ENCODE data around the gene PLCB1. TPM values are rescaled to one million over a fixed set of nuclear protein-coding genes. Genes with fewer than 3 reads are reported as not detected.
A peak's percentile ranks its signal among the peaks of the same experiment; 100 is the strongest.
"Not testable (repeated sequence)": the region's sequence is repeated elsewhere in the genome, so short reads cannot be mapped to it uniquely, and the experiment has no call there.

Gene PLCB1
- total and polyA plus RNA-seq, 7 experiments from 2014 or later: 0.56 to 17.6 (median 2.3) TPM

- H3K4me3 Mint-ChIP-seq; DNase-seq; H3K4me1 Mint-ChIP-seq; H3K27me3 ChIP-seq (ENCODE audit: control insufficient read depth in 2 of 2, insufficient read depth in 2 of 2, low read length in 2 of 2); intact Hi-C loops (cut with micrococcal nuclease); ATAC-seq; H3K4me1 ChIP-seq (ENCODE audit: control insufficient read depth in 2 of 2, insufficient read depth in 2 of 2, low read length in 2 of 2); H3K27ac Mint-ChIP-seq; H3K27me3 Mint-ChIP-seq; H3K27ac ChIP-seq (ENCODE audit: low read depth, low read length); POLR2A ChIA-PET; H3K4me3 ChIP-seq (ENCODE audit: low read length); CTCF ChIA-PET; H3K9me3 ChIP-seq (ENCODE audit: control insufficient read depth in 2 of 3, low read length in 3 of 3); H3K36me3 Mint-ChIP-seq; H3K36me3 ChIP-seq (ENCODE audit: control insufficient read depth in 2 of 3, insufficient read depth in 3 of 3, low read length in 3 of 3): not testable (repeated sequence)
- peaks cover 0 to 29% (median 7%) of the 10 kb centered on the region in 11 donors for H3K9me3 Mint-ChIP-seq
Measured at GRCh38 chr20:8466781-8467180, 334.7 kb downstream of the PLCB1 start.

DNA sequence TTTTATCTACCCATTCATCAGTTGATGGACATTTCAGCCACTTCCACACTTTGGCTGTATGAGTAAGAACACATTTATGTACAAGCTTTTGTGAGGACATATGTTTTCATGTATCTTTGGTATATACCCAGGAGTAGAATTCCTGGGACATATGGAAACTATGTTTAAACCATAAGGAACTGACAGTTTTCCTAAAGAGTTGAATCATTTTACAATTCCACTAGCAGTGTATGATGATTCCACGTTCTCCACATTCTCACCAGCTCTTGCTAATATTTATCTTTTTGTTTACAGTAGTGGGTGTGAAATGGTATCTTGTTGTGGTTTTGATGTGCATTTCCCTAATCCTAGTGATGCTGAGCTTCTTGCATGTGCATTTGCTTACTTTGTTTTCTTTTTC is 338.1 kb downstream of the PLCB1 start:
- CTCF ChIA-PET: no interaction called here
- H3K36me3 Mint-ChIP-seq: peaks cover 0 to 5% (median 0%) of the 10 kb centered on the region in 5 donors
- POLR2A ChIA-PET: no interaction called here

GRCh38 chr20:8471465-8471864 is 339.4 kb downstream of the PLCB1 start:
- no peaks in the 10 kb centered on the region for H3K27me3 Mint-ChIP-seq
- CTCF ChIA-PET: no interaction called here
- H3K36me3 Mint-ChIP-seq: peaks cover 0 to 5% (median 0%) of the 10 kb centered on the region in 5 donors
- peaks cover 0 to 5% (median 2%) of the 10 kb centered on the region in 11 donors for H3K9me3 Mint-ChIP-seq
- POLR2A ChIA-PET: no interaction called here
- Histone ChIP-seq H3K4me3 (ENCODE audit: low read length) (no peak overlapping the region), H3K36me3 (ENCODE audit: control insufficient read depth in 2 of 3, insufficient read depth in 3 of 3, low read length in 3 of 3) (no peaks in the 10 kb centered on the region), H3K27ac (ENCODE audit: low read depth, low read length) (no peak overlapping the region), H3K4me1 (ENCODE audit: control insufficient read depth in 2 of 2, insufficient read depth in 2 of 2, low read length in 2 of 2) (no peaks in the 10 kb centered on the region), H3K9me3 (ENCODE audit: control insufficient read depth in 2 of 3, low read length in 3 of 3) (no peaks in the 10 kb centered on the region), H3K27me3 (ENCODE audit: control insufficient read depth in 2 of 2, insufficient read depth in 2 of 2, low read length in 2 of 2) (no peaks in the 10 kb centered on the region)
- DNase-seq: no peak
- no peak overlapping the region for H3K27ac Mint-ChIP-seq
- H3K4me1 Mint-ChIP-seq: peaks cover 0 to 7% (median 0%) of the 10 kb centered on the region in 7 donors
- intact Hi-C loops (cut with micrococcal nuclease): no loop called here
- ATAC-seq: no peak
- no peak overlapping the region for H3K4me3 Mint-ChIP-seq

More for the DNA sequence above, 338.1 kb downstream of the PLCB1 start:
- Histone ChIP-seq H3K4me3 (ENCODE audit: low read length) (no peak overlapping the region), H3K4me1 (ENCODE audit: control insufficient read depth in 2 of 2, insufficient read depth in 2 of 2, low read length in 2 of 2) (no peaks in the 10 kb centered on the region), H3K27ac (ENCODE audit: low read depth, low read length) (no peak overlapping the region), H3K9me3 (ENCODE audit: control insufficient read depth in 2 of 3, low read length in 3 of 3) (no peaks in the 10 kb centered on the region), H3K36me3 (ENCODE audit: control insufficient read depth in 2 of 3, insufficient read depth in 3 of 3, low read length in 3 of 3) (no peaks in the 10 kb centered on the region), H3K27me3 (ENCODE audit: control insufficient read depth in 2 of 2, insufficient read depth in 2 of 2, low read length in 2 of 2) (no peaks in the 10 kb centered on the region)
- peaks cover 0 to 3% (median 0%) of the 10 kb centered on the region in 7 donors for H3K4me1 Mint-ChIP-seq
- ATAC-seq (no peak), DNase-seq (no peak)
- intact Hi-C loops (cut with micrococcal nuclease): no loop called here
- H3K9me3 Mint-ChIP-seq: peaks cover 0 to 9% (median 4%) of the 10 kb centered on the region in 11 donors
- H3K4me3 Mint-ChIP-seq: no peak overlapping the region
- no peak overlapping the region for H3K27ac Mint-ChIP-seq
- H3K27me3 Mint-ChIP-seq: no peaks in the 10 kb centered on the region

DNA sequence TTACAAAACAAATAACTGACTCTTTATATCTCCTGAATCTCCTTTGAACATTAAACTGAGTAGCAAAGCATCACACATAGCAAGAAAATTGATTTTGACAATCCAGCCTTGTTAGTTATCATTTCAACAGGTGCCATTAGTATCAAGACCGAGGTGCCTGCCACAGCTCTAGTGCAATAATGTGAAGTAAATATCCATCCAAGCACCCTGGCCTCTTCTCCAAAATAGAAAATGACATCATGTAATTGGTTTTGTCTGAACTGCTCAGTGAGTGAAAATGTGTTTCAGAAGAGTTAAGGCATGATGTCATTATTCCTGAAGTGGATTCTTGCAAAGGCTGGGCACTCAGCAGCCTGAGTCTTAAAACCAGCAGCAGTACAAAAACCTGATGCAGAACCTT is 341.4 kb downstream of the PLCB1 start:
- Mint-ChIP-seq H3K4me1 (peaks cover 0 to 8% (median 0%) of the 10 kb centered on the region in 7 donors), H3K9me3 (peaks cover 0 to 7% (median 0%) of the 10 kb centered on the region in 11 donors), H3K4me3 (no peak overlapping the region), H3K27ac (no peak overlapping the region), H3K36me3 (no peaks in the 10 kb centered on the region), H3K27me3 (no peaks in the 10 kb centered on the region)
- H3K4me1 ChIP-seq (ENCODE audit: control insufficient read depth in 2 of 2, insufficient read depth in 2 of 2, low read length in 2 of 2): no peaks in the 10 kb centered on the region
- DNase-seq (no peak), ATAC-seq (no peak)
- H3K27me3 ChIP-seq (ENCODE audit: control insufficient read depth in 2 of 2, insufficient read depth in 2 of 2, low read length in 2 of 2): no peaks in the 10 kb centered on the region
- intact Hi-C loops (cut with micrococcal nuclease): no loop called here
- CTCF ChIA-PET: no interaction called here
- no peak overlapping the region for H3K27ac ChIP-seq (ENCODE audit: low read depth, low read length)
- H3K9me3 ChIP-seq (ENCODE audit: control insufficient read depth in 2 of 3, low read length in 3 of 3): no peaks in the 10 kb centered on the region
- no peak overlapping the region for H3K4me3 ChIP-seq (ENCODE audit: low read length)
- no peaks in the 10 kb centered on the region for H3K36me3 ChIP-seq (ENCODE audit: control insufficient read depth in 2 of 3, insufficient read depth in 3 of 3, low read length in 3 of 3)
- POLR2A ChIA-PET: no interaction called here

DNA sequence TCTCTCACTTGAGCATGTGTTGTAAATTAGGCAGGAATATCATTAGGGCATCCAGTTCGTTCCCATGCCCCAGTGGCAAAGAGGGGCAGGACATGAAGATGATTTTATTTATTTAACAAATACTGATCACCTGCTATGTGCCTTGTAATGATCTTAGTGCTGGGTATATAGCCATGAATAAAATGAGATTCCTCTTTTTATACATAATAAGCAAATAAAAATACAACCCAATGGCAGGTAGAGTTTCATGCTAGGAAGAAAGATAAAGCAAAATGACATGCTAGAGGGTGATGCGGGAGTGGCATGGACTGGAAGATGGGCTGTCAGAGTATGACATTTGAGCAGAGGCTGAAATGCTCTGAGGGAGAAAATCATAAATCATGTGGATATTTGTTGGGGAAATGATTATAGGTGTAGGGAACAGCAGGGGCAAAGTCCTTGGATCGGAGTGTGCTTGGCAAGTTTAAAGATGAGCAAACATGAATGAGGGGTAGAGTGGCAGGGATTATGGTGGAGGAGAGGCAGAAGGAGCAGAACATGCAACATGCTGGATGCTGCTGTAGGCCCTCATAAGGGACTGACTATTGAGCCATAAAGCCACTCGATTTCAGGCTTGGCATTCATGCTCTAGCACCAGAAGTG is 342.1 kb downstream of the PLCB1 start:
- DNase-seq (no peak), ATAC-seq (no peak)
- no peaks in the 10 kb centered on the region for H3K36me3 ChIP-seq (ENCODE audit: control insufficient read depth in 2 of 3, insufficient read depth in 3 of 3, low read length in 3 of 3)
- H3K4me3 Mint-ChIP-seq: no peak overlapping the region
- H3K27me3 ChIP-seq (ENCODE audit: control insufficient read depth in 2 of 2, insufficient read depth in 2 of 2, low read length in 2 of 2): no peaks in the 10 kb centered on the region
- no peaks in the 10 kb centered on the region for H3K27me3 Mint-ChIP-seq
- H3K9me3 Mint-ChIP-seq: peaks cover 0 to 7% (median 0%) of the 10 kb centered on the region in 11 donors
- no peak overlapping the region for H3K27ac Mint-ChIP-seq
- H3K4me3 ChIP-seq (ENCODE audit: low read length): no peak overlapping the region
- no peaks in the 10 kb centered on the region for H3K36me3 Mint-ChIP-seq
- intact Hi-C loops (cut with micrococcal nuclease): no loop called here
- ChIA-PET POLR2A (no interaction called here), CTCF (no interaction called here)
- H3K9me3 ChIP-seq (ENCODE audit: control insufficient read depth in 2 of 3, low read length in 3 of 3): no peaks in the 10 kb centered on the region
- peaks cover 0 to 8% (median 0%) of the 10 kb centered on the region in 7 donors for H3K4me1 Mint-ChIP-seq
- H3K4me1 ChIP-seq (ENCODE audit: control insufficient read depth in 2 of 2, insufficient read depth in 2 of 2, low read length in 2 of 2): no peaks in the 10 kb centered on the region
- no peak overlapping the region for H3K27ac ChIP-seq (ENCODE audit: low read depth, low read length)

DNA sequence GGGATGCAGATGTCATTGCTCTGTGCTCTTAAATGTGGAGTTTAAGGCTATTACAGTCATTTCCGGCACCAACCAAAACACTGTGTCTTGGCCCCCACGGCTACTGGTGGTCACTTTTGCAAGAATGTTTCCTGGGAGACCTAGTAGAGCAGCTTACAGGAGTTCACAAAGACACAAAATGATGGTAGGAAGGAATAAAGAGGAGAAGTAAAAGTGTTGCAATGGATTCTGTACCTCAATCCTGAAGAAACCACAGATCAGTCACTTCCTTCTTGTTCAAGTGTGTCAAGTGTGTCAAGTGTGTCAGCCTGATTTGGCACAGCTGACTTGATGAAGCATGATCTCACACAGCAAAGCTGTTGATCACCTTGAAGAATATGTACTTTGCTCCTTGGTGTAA is 344.0 kb downstream of the PLCB1 start:
- H3K4me3 Mint-ChIP-seq: no peak overlapping the region
- H3K4me1 Mint-ChIP-seq: peaks cover 0 to 10% (median 0%) of the 10 kb centered on the region in 7 donors
- CTCF ChIA-PET: no interaction called here

GRCh38 chr20:8480597-8480996 is 348.5 kb downstream of the PLCB1 start:
- no peaks in the 10 kb centered on the region for H3K27me3 ChIP-seq (ENCODE audit: control insufficient read depth in 2 of 2, insufficient read depth in 2 of 2, low read length in 2 of 2)
- ATAC-seq: no peak
- Mint-ChIP-seq H3K4me3 (no peak overlapping the region), H3K9me3 (peaks cover 0 to 7% (median 0%) of the 10 kb centered on the region in 11 donors), H3K4me1 (peaks cover 0 to 7% (median 0%) of the 10 kb centered on the region in 7 donors), H3K27me3 (no peaks in the 10 kb centered on the region), H3K27ac (no peak overlapping the region), H3K36me3 (no peaks in the 10 kb centered on the region)
- H3K4me1 ChIP-seq (ENCODE audit: control insufficient read depth in 2 of 2, insufficient read depth in 2 of 2, low read length in 2 of 2): no peaks in the 10 kb centered on the region
- ChIA-PET CTCF (no interaction called here), POLR2A (interaction anchor here (0.6 kb wide), 1 partner anchor 295 kb away, joined by 3 read pairs; no protein-coding TSS in a partner anchor)
- no peaks in the 10 kb centered on the region for H3K9me3 ChIP-seq (ENCODE audit: control insufficient read depth in 2 of 3, low read length in 3 of 3)
- intact Hi-C loops (cut with micrococcal nuclease): no loop called here
- no peaks in the 10 kb centered on the region for H3K36me3 ChIP-seq (ENCODE audit: control insufficient read depth in 2 of 3, insufficient read depth in 3 of 3, low read length in 3 of 3)
- DNase-seq: no peak
- H3K27ac ChIP-seq (ENCODE audit: low read depth, low read length): no peak overlapping the region
- H3K4me3 ChIP-seq (ENCODE audit: low read length): no peak overlapping the region

More for the DNA sequence above, 344.0 kb downstream of the PLCB1 start:
- ATAC-seq (peak; percentile 29), DNase-seq (no peak)
- H3K27me3 ChIP-seq (ENCODE audit: control insufficient read depth in 2 of 2, insufficient read depth in 2 of 2, low read length in 2 of 2): no peaks in the 10 kb centered on the region
- Mint-ChIP-seq H3K36me3 (no peaks in the 10 kb centered on the region), H3K27ac (no peak overlapping the region), H3K9me3 (peaks cover 0 to 7% (median 0%) of the 10 kb centered on the region in 11 donors), H3K27me3 (no peaks in the 10 kb centered on the region)
- H3K4me1 ChIP-seq (ENCODE audit: control insufficient read depth in 2 of 2, insufficient read depth in 2 of 2, low read length in 2 of 2): no peaks in the 10 kb centered on the region
- no peak overlapping the region for H3K27ac ChIP-seq (ENCODE audit: low read depth, low read length)
- no peaks in the 10 kb centered on the region for H3K36me3 ChIP-seq (ENCODE audit: control insufficient read depth in 2 of 3, insufficient read depth in 3 of 3, low read length in 3 of 3)
- POLR2A ChIA-PET: no interaction called here
- intact Hi-C loops (cut with micrococcal nuclease): no loop called here
- H3K9me3 ChIP-seq (ENCODE audit: control insufficient read depth in 2 of 3, low read length in 3 of 3): no peaks in the 10 kb centered on the region
- H3K4me3 ChIP-seq (ENCODE audit: low read length): no peak overlapping the region
